Vagina (tissue), 2 donors: ENCODE data around the gene RPP14.
"Not testable (repeated sequence)": the region's sequence is repeated elsewhere in the genome, so short reads cannot be mapped to it uniquely, and the experiment has no call there.

ENCODE experiments used
- POLR2A ChIP-seq, 2 donors: fragments of 450-650 bp; IDR thresholded peaks; one replicate each; pipeline ENCODE4 v1.6.1; 2017; ENCODE audit warnings: antibody characterized with exemption in 2 of 2, mild to moderate bottlenecking in 2 of 2, moderate library complexity in 2 of 2
- POLR2AphosphoS5 ChIP-seq, 2 donors: sonication (generic); formaldehyde crosslinking; IDR thresholded peaks; one replicate each; pipeline ENCODE4 v1.9.0; 2017; ENCODE audit warnings: antibody characterized with exemption in 2 of 2, mild to moderate bottlenecking in 2 of 2, low read depth in 1 of 2; ENCODE audit not compliant: insufficient read depth in 1 of 2
- TF ChIP-seq, protein P1 (sequence below), 3 experiments: fragments of 450-650 bp in 2 of 3; fragments of 200-600 bp in 1 of 3; sonication (generic) in 1 of 3; IDR thresholded peaks; one replicate each; pipeline ENCODE4 v1.5.1; 2017 to 2019; ENCODE audit warnings: antibody characterized with exemption in 3 of 3, mild to moderate bottlenecking in 2 of 3, moderate library complexity in 2 of 3

DNA sequence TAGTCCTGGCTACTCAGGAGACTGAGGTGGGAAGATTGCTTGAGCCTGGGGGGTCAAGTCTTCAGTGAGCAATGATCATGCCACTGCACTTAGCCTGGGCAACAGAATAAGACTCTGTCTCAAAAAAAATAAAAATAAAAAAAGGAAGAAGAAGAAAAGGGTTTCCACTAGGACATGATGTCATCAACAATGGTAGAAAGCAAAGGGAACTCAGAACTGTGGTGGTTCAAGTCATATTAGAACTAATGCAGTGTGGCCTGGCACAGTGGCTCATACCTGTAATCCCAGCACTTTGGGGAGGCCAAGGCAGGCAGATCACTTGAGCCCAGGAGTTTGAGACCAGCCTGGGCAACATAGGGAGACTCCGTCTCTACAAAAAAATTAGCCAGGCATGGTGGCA is 38.5 kb upstream of the RPP14 start:
- not testable (repeated sequence) for TF ChIP-seq POLR2A (IDR thresholded peaks at IDR 0.05); POLR2AphosphoS5 (IDR thresholded peaks at IDR 0.05; ENCODE audit: insufficient read depth in 1 of 2, low read depth in 1 of 2)
- TF ChIP-seq, protein P1, sequence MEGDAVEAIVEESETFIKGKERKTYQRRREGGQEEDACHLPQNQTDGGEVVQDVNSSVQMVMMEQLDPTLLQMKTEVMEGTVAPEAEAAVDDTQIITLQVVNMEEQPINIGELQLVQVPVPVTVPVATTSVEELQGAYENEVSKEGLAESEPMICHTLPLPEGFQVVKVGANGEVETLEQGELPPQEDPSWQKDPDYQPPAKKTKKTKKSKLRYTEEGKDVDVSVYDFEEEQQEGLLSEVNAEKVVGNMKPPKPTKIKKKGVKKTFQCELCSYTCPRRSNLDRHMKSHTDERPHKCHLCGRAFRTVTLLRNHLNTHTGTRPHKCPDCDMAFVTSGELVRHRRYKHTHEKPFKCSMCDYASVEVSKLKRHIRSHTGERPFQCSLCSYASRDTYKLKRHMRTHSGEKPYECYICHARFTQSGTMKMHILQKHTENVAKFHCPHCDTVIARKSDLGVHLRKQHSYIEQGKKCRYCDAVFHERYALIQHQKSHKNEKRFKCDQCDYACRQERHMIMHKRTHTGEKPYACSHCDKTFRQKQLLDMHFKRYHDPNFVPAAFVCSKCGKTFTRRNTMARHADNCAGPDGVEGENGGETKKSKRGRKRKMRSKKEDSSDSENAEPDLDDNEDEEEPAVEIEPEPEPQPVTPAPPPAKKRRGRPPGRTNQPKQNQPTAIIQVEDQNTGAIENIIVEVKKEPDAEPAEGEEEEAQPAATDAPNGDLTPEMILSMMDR (IDR thresholded peaks at IDR 0.05) = not testable (repeated sequence)
